Loucy (cell line): ENCODE data around the gene PROK1.

Experiments used
- CTCF ChIP-seq: fragments of 200-600 bp; sonication (generic); conservative IDR thresholded peaks from 2 replicates; pipeline ENCODE4 v1.5.1; 2014; ENCODE audit warnings: mild to moderate bottlenecking, antibody characterized with exemption, low read length
- EZH2phosphoT487 ChIP-seq: fragments of 200-600 bp; IDR thresholded peaks from 2 replicates; pipeline ENCODE4 v1.6.1; 2018; ENCODE audit warnings: antibody characterized with exemption, mild to moderate bottlenecking, moderate library complexity, borderline replicate concordance

- TF ChIP-seq CTCF (no peak), EZH2phosphoT487 (no peak)
Measured at GRCh38 chr1:110490791-110491451, 40.0 kb downstream of the PROK1 start.
